Muscle of arm (tissue), 12 donors: ENCODE results near the gene PRSS21. TPM values are rescaled to one million over a fixed set of nuclear protein-coding genes. Genes with fewer than 3 reads are reported as not detected.

Experiments used
- DNase-seq: peaks from one replicate; pipeline ENCODE4 v3.0.0-alpha.2; 2013
- polyA plus RNA-seq, 12 donors: library from polyadenylated mRNA; unstranded; fragments of 120-200 nt; gene quantifications; one replicate each; pipeline ENCODE4 v1.2.1, GENCODE V29; 2013; ENCODE audit not compliant: insufficient read length in 12 of 12

PRSS21 gene
- polyA plus RNA-seq, 12 donors: 0.18 to 0.46 (median 0.19) TPM; not detected in 9

- no peak for DNase-seq
Measured at GRCh38 chr16:2825049-2825742, 8.2 kb downstream of the PRSS21 start.

- DNase-seq: no peak
Measured at GRCh38 chr16:2825906-2826305, 8.9 kb downstream of the PRSS21 start.

- DNase-seq: no peak
Measured at GRCh38 chr16:2826591-2827373, 9.7 kb downstream of the PRSS21 start.

GRCh38 chr16:2827374-2827791, 10.3 kb downstream of the PRSS21 start:
- no peak for DNase-seq

GRCh38 chr16:2827831-2828520, 10.9 kb downstream of the PRSS21 start:
- no peak for DNase-seq

GRCh38 chr16:2828521-2828840, 11.4 kb downstream of the PRSS21 start:
- no peak for DNase-seq

- DNase-seq: no peak
Measured at GRCh38 chr16:2828876-2829430, 11.9 kb downstream of the PRSS21 start.

GRCh38 chr16:2829501-2830354, 12.7 kb downstream of the PRSS21 start, which contains the start of gene ZG16B:
ZG16B (plus strand) TSS chr16:2830303; CDS start chr16:2830442, 139 bp downstream.
- no peak for DNase-seq

- no peak for DNase-seq
Measured at GRCh38 chr16:2830355-2830695, 13.3 kb downstream of the PRSS21 start.

- no peak for DNase-seq
Measured at GRCh38 chr16:2831203-2831602, 14.2 kb downstream of the PRSS21 start.

GRCh38 chr16:2833776-2834175, 16.7 kb downstream of the PRSS21 start:
- DNase-seq: no peak

GRCh38 chr16:2834968-2835367, 17.9 kb downstream of the PRSS21 start:
- DNase-seq: no peak

GRCh38 chr16:2835638-2836493, 18.8 kb downstream of the PRSS21 start:
- no peak for DNase-seq

GRCh38 chr16:2836646-2837508, 19.8 kb downstream of the PRSS21 start:
- no peak for DNase-seq

GRCh38 chr16:2838928-2839327, 21.9 kb downstream of the PRSS21 start:
- peak; percentile 38 for DNase-seq

GRCh38 chr16:2839650-2840450, 22.8 kb downstream of the PRSS21 start:
- no peak for DNase-seq

- DNase-seq: no peak
Measured at GRCh38 chr16:2840914-2841313, 23.9 kb downstream of the PRSS21 start.

GRCh38 chr16:2841606-2842339, 24.7 kb downstream of the PRSS21 start:
- DNase-seq: no peak
